Stimulated activated naive B cell treated with anti-CD40 and anti-IgM and Interleukin-4, amounts not matched to agents 10 μg/mL and 1 μg/mL and 100 μg/mL, for 72 hours (primary cell): ENCODE data around the gene RASSF3.

Source experiments
- ATAC-seq, 2 donors: fragments of 150-1000 bp; cut with Tn5 transposase; replicated peaks; 2 replicates each; pipeline ENCODE4 v1.10.0; 2021; ENCODE audit warnings: moderate library complexity in 1 of 2
- DNase-seq: peaks from one replicate; pipeline ENCODE4 v3.0.0; 2021
- H3K27ac Mint-ChIP-seq: one replicate; pipeline ENCODE4 v1.8.0; 2022; ENCODE audit warnings: mild to moderate bottlenecking, mixed read lengths
- H3K27me3 Mint-ChIP-seq, 2 donors: one replicate each; pipeline ENCODE4 v1.8.0; 2022; ENCODE audit warnings: mixed read lengths in 2 of 2
- H3K36me3 Mint-ChIP-seq, 2 donors: one replicate each; pipeline ENCODE4 v1.8.0; 2022; ENCODE audit warnings: mixed read lengths in 2 of 2, mild to moderate bottlenecking in 1 of 2
- H3K4me1 Mint-ChIP-seq, 2 donors: one replicate each; pipeline ENCODE4 v1.8.0; 2022; ENCODE audit warnings: mixed read lengths in 2 of 2, mild to moderate bottlenecking in 1 of 2
- H3K4me3 Mint-ChIP-seq, 2 donors: one replicate each; pipeline ENCODE4 v1.8.0; 2022; ENCODE audit warnings: mild to moderate bottlenecking in 2 of 2, mixed read lengths in 2 of 2, moderate library complexity in 1 of 2
- H3K9me3 Mint-ChIP-seq, 2 donors: one replicate each; pipeline ENCODE4 v1.8.0; 2022; ENCODE audit warnings: mixed read lengths in 2 of 2, mild to moderate bottlenecking in 1 of 2

RASSF3 gene

DNA sequence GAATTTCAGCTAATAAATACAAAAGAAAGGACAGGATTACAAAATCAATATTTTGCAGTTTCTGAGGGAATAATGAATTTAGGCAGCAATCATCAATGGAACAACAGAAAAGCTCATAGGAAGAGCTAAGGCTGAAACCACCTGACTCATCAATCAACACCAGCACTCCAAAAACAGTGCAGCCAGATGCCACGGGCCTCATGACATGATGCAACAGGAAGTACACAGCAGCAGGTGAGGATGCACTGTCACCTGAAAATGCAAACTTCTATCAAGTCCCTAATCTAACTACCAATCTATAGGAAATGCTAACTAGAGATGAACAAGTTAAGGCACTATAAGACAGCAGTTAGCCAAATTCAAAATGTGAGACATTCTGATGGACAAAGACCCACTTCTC is 127.2 kb downstream of the RASSF3 start:
- Mint-ChIP-seq H3K27me3 (no peaks in the 10 kb centered on the region), H3K4me3 (no peak overlapping the region), H3K4me1 (no peaks in the 10 kb centered on the region), H3K9me3 (no peaks in the 10 kb centered on the region), H3K36me3 (peaks cover 63 to 64% of the 10 kb centered on the region in 2 donors), H3K27ac (no peak overlapping the region)
- ATAC-seq (no peak), DNase-seq (no peak)

DNA sequence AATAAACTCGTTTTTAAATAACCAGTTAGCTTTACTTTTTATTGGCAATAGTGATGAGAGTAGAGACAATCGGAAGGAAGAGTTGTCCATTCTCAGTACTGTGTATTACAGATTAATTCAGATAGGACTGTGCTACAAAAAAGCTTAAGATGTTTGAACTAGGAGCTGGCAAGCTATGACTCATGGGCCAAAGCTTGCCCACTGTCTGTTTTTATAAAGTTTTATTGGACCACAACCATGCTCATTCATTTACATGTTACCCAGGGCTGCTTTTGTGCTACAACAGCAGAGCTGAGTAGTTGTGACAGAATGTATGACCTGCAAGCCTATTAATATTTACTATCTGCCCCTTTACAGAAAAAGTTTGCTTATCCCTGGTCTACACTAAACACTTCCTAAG is 129.5 kb downstream of the RASSF3 start:
- no peak for DNase-seq
- Mint-ChIP-seq H3K9me3 (no peaks in the 10 kb centered on the region), H3K4me3 (no peak overlapping the region), H3K4me1 (no peaks in the 10 kb centered on the region), H3K36me3 (peaks cover 54 to 55% of the 10 kb centered on the region in 2 donors), H3K27me3 (no peaks in the 10 kb centered on the region), H3K27ac (no peak overlapping the region)
- ATAC-seq, result no peak

DNA sequence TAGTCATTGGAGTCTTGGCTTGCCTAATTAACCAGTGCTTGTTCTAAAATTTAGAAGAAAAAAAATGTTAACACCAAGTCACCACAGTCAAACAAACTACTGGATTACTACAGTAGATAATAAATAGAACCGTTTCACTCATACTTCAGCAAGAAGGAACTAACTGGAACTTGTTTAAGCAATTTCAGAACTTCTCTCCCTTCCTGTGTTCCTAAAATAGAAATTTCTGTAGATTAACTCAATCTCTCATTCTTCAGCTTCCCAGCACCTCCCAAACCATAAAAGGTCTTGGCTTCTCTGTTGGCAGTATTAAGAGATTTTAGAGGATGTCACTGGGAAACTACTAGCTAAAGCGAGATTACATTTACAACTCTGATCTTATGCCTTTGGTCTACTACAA is 130.4 kb downstream of the RASSF3 start:
- no peaks in the 10 kb centered on the region for H3K9me3 Mint-ChIP-seq
- H3K4me3 Mint-ChIP-seq, result no peak overlapping the region
- peaks cover 54 to 60% of the 10 kb centered on the region in 2 donors for H3K36me3 Mint-ChIP-seq
- no peaks in the 10 kb centered on the region for H3K27me3 Mint-ChIP-seq
- no peak for ATAC-seq
- no peak for DNase-seq
- H3K27ac Mint-ChIP-seq, result no peak overlapping the region
- H3K4me1 Mint-ChIP-seq, result no peaks in the 10 kb centered on the region

DNA sequence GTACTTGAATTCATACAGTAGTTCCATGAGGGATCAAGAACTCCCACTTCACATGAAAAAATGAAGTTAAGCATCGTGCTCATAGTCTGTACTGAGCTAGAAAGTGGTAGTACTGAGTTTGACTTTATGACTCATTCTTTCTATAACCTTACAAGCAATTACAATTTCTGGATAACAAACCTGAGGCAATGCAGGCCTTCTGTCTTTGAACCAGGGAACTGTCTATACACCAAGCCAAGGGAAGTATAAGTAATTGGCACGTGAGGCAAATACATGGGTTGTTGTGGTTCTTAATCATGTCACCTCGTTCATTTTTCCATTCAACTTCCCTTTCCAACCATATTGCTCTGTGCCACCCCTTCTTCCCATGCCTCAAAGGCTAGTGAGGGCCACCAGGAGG is 132.1 kb downstream of the RASSF3 start:
- H3K4me3 Mint-ChIP-seq, result no peak overlapping the region
- H3K27me3 Mint-ChIP-seq, result no peaks in the 10 kb centered on the region
- no peaks in the 10 kb centered on the region for H3K9me3 Mint-ChIP-seq
- H3K4me1 Mint-ChIP-seq, result peaks cover 0 to 5% of the 10 kb centered on the region in 2 donors
- DNase-seq (no peak), ATAC-seq (no peak)
- H3K27ac Mint-ChIP-seq, result no peak overlapping the region
- peaks cover 39 to 55% of the 10 kb centered on the region in 2 donors for H3K36me3 Mint-ChIP-seq

DNA sequence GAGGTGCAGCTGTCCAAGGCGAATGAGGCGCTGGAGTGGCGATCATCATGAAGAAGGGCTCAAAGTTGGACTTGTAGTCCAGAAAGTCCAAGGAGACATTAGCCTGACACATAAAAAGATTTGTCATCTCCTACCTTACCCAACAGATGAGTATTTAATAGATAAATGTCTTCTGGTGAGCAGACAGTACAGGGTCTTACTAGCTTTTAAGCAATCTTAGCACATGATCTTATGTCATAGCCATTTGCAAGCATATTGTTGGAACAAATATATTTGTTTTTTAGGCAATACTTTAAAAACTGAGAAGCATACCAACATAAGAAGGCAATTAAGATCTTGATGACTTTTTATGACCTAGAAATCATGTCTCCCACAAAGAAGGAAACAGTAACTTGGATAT is 132.9 kb downstream of the RASSF3 start:
- DNase-seq (no peak), ATAC-seq (no peak)
- peaks cover 35 to 52% of the 10 kb centered on the region in 2 donors for H3K36me3 Mint-ChIP-seq
- H3K9me3 Mint-ChIP-seq, result no peaks in the 10 kb centered on the region
- no peak overlapping the region for H3K27ac Mint-ChIP-seq
- peaks cover 0 to 5% of the 10 kb centered on the region in 2 donors for H3K4me1 Mint-ChIP-seq
- no peak overlapping the region for H3K4me3 Mint-ChIP-seq
- H3K27me3 Mint-ChIP-seq, result no peaks in the 10 kb centered on the region

DNA sequence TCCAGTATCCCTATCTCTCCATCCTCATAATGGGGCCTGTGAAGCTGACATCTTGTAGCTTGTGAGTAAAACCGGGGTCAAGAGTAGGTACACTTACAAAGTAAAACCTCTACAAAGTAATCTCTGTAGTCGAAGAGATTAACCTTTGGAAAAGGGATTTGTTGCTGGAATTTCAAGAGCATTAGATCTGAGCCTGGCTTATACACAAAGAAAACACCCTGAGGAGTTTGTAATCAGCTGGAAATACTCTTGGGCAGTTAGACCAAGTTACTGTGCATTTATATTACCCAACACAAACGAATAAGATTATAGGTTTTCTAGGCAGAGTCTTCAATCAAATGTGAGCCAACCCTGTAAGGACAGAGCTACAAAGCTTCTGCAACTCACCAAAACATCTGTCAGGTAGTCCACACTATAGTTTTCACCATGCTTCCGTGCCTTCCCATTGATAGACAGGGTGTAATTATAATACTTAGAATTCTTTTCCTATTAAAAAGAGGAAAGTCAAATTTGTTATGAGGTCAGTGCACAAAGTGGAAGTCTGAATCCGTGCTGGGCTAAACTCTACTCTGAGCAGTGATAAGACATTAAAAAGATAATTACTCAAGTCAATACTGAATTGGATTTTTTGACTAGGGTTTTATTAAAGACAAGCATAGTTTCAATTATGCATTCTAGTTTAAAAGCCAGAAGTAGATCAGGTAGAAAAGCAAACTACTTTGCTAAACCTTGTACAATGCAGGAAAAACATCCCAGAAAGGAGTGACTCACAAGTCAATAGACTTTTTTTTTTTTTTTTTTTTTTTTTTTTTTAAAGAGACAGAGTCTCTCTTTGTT is 134.3 kb downstream of the RASSF3 start:
- no peak for DNase-seq
- H3K9me3 Mint-ChIP-seq, result no peaks in the 10 kb centered on the region

DNA sequence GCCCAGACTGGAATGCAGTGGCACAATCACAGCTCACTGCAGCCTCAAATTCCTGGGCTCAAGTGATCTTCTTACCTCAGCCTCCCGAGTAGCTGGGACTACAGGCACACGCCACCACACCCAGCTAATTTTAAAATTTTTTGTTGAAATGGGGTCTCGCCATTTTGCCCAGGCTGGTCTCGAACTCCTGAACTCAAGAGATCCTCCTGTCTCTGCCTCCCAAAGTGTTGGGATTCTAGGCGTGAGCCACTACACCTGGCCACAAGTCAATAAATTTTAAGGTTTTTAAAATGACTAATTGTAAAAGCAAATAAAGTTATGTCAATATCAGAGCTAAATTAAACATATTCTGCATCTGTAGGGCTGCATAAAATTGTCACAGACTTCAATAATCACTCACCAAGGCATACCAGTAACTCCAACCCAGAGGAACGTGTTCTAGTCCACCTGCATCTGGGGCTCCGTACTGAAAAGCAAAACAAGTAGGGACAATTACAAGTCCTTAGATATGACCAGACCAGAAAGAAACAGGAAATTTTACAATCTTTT is 135.0 kb downstream of the RASSF3 start:
- no peak for DNase-seq
- no peak for ATAC-seq

More for the DNA sequence above, 134.3 kb downstream of the RASSF3 start:
- no peak for ATAC-seq
- H3K4me1 Mint-ChIP-seq, result peaks cover 0 to 5% of the 10 kb centered on the region in 2 donors
- H3K4me3 Mint-ChIP-seq, result no peak overlapping the region
- H3K27ac Mint-ChIP-seq, result no peak overlapping the region
- H3K36me3 Mint-ChIP-seq, result peaks cover 28 to 49% of the 10 kb centered on the region in 2 donors
- no peaks in the 10 kb centered on the region for H3K27me3 Mint-ChIP-seq

DNA sequence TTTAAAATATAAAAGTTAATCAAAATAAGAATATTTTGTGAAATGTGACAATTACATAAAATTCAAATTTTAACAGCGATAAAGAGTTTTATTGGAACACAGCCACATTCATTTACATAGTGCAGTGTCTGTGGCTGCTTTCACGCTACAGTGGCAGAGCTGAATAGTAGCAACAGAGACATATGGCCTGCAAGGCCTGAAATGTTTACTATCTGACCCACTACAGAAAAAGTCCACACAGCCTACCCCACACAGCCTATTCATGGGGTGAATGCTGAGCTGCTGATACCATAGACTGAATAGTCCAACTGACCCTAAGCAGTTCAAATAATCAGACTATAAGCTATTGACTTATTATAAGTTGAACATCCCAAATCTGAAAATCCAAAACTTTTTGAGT is 135.7 kb downstream of the RASSF3 start:
- H3K4me1 Mint-ChIP-seq, result peaks cover 0 to 5% of the 10 kb centered on the region in 2 donors
- H3K9me3 Mint-ChIP-seq, result no peaks in the 10 kb centered on the region
- H3K4me3 Mint-ChIP-seq, result no peak overlapping the region
- H3K27ac Mint-ChIP-seq, result no peak overlapping the region
- ATAC-seq (no peak), DNase-seq (no peak)
- no peaks in the 10 kb centered on the region for H3K27me3 Mint-ChIP-seq
- H3K36me3 Mint-ChIP-seq, result peaks cover 24 to 46% of the 10 kb centered on the region in 2 donors

More for the DNA sequence above, 135.0 kb downstream of the RASSF3 start:
- Mint-ChIP-seq H3K9me3 (no peaks in the 10 kb centered on the region), H3K36me3 (peaks cover 25 to 47% of the 10 kb centered on the region in 2 donors), H3K27me3 (no peaks in the 10 kb centered on the region), H3K4me3 (no peak overlapping the region), H3K27ac (no peak overlapping the region), H3K4me1 (peaks cover 0 to 5% of the 10 kb centered on the region in 2 donors)

DNA sequence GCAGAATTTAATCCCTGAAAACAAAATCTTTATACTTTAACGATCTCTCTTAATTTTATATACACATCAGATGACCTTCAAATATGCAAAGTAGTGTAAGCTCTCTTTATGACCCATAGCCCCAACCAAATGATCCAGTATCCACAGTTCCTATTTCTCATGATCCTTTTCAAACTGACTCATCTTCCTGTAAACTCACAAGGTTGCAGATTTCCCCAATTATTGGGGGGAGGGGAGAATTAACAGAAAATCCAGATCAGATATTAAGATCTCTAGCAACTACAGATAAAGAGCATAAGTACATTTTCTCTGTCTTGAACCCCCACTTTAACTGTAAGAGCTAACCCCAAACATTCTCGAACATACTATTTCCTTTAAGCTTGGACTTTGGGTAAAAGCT is 136.4 kb downstream of the RASSF3 start:
- Mint-ChIP-seq H3K36me3 (peaks cover 21 to 44% of the 10 kb centered on the region in 2 donors), H3K27me3 (no peaks in the 10 kb centered on the region), H3K4me3 (no peak overlapping the region), H3K4me1 (peaks cover 0 to 5% of the 10 kb centered on the region in 2 donors), H3K27ac (no peak overlapping the region), H3K9me3 (no peaks in the 10 kb centered on the region)
- ATAC-seq, result no peak
- DNase-seq, result no peak
